Left hindlimb (tissue), 1 donor: ENCODE results near the gene MID1.

Source experiments
- DNase-seq: peaks from one replicate; pipeline ENCODE4 v3.0.0-alpha.2; 2018

Gene MID1

DNA sequence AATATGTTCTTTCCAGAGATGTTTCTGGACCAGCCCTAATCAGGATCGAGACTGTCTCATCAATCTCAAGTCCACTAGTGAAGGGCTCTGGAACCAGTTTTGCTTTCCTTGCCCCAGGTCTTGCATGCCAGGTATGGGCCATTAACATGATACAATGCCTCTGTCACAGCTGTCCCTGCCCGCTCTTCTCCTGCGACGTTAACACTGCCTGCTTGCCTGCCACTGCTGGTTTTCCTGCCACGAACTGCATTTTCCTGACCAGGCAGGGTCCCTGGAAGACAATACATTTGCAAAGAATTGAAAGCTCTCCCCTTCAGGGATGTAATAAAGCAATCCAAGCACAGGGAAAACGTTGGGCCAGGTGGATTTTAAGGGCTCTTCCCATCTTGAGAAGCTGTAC is 200.3 kb downstream of the MID1 start:
- DNase-seq: no peak

DNA sequence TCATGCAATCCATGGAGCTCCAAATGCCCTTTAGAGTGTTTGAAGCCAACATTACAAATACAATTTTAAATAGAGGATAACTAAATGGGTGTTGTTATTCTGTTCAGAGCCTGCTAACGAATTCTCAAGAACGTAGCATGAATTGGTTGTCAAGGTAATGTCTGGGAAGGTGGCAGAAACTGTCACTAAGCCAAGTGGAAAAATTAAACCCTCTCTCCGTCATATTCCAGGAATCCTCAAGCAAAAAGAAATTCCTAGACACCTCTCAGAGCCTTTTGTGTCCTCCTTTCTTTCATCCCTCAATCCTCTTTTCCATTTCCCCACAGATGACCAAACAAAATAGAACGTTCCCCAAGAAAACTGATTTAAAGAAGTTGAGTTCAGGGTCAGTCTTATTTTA is 204.0 kb downstream of the MID1 start:
- no peak for DNase-seq

DNA sequence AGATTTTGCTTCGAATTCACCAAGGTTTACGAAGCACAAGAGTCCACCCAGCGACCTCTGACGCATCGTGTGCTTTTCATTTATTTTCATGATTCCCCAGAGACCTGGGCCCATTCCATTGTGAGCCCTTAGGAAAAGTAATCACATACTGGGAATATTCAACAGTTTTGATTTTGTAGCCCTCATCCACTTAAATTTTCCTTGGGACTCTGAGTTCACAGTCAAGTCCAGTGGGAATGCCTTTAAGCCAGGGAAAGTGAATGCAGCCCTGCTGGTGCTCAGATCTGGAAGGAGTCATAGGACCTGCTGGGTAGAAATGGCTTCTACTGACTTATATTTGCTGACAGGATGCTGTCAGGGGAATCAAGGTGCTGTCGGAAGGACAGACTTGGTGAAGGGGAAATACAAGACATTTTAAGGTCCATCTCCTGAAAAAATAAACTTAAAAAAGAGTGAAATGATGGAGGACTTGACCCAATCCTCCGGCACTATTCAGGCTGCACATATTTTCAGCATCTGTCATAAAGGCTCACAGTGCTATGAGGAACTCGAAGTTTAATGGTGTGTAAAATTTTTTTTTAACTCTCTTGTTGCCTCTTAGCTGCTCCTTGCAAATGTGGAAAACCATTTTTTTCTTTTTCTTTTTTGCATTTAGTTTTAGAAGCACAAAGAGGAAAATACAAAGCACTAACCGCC is 204.9 kb downstream of the MID1 start:
- DNase-seq: no peak

DNA sequence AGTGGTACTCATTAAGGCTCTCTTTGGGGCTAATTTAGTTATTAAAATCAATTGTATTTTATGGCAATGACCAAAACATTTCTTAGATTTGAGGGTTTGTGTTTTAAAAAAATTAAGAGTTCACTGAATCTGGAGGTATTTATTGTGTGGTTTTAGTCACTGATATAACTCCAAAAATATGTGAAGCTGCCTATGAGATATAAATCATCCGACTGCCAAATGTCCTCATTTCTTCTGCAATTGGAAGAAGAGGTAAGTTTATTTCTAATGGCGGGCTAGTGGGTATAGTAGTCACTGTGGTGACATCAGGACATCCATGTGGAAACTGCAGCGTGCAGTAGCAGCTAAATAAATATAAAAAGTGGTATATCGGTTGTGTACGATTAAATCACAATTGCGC is 205.5 kb downstream of the MID1 start:
- no peak for DNase-seq

DNA sequence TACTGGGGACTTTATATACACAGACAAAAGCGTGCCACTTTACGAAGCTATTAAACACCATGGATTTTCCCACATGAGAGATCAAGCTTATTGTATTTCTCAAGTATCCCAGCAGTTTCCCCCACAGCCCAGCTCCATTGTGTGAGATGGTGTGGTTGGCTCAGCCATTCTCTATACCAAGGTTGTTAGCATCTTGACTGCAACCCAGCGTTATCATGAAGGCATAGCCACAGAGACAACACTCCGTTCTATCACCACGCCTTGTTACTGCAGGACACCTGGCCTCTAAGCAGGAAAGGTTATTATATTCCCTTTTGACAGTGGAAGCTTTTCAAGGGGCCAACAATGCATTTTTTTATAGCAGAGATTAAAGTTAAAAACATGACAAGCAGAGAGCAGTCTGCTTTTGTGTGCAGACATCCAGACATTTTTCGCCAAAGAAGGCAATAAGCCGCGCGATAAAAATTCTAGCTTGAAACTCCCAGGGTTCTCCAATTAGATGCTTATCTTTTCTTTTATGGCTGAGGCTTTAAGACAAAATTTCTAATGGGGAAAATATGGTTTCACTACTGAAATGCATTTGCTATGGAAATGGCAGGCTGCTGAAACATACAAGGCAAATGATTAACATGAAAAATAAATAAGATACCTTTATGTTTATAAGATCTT is 206.1 kb downstream of the MID1 start:
- no peak for DNase-seq

DNA sequence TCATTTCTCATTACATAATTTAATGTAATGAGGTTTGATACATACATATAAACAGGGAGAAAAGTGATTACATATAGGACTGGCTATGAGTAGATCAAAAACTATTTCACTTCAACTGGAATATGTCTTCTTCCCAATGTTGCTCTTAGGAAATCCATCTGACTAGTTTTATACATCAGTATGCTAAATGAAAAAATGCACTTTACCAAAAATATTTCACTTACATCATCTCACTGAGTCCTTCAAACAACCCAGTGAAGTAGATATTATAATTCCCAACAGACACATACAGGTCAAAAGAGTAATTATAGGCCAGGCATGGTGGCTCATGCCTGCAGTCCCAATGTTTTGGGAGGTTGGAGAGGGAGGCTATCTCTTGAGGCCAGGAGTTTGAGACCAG is 215.9 kb downstream of the MID1 start:
- no peak for DNase-seq

DNA sequence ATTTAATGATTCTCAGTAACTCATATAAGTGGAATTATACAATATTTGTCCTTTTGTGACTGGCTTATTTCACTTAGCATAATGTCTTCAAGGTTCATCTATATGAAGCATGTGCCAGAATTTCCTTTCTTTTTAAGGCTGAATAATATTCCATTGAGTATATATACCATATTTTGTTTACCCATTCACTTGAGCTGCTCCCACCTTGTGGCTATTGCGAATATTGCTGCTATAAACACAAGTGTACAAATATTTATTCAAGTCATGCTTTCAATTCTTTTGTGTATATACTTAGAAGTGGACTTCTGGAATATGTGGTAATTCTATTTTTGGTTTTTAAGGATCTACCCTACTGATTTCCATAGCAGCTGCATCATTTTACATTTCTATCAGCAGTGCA is 219.1 kb downstream of the MID1 start:
- no peak for DNase-seq

DNA sequence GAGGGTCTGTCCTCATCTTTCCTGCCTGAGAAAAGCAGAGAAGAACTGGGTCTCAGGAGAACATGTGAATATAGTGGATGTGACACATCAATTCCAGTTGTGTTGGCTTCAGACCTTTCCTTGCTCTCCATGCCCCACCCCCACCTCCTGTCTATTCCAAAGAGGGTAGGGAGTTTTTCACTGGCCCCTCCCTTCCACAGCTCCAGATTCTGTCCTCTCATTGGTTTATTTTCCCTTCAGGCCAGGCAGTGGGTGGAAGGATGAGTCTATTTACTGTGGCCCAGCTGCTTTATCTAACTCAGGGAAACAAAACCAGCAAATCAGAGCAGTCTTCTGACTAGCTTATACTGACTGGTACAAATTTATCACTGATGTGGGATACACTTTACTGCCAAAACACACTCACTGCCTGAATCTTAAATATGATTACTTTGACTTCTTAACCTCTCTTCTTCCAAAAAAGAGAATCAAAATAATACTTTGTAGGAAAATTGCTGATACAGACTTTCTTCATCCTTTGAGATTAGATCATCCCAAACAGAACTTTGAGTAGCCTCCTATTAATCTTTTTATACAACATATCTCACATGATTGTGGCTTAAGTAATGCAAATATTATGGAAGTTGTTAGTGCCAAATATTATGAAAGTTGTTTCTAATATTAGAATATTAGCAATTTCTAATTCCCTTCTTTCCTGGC is 221.2 kb downstream of the MID1 start:
- DNase-seq: no peak

DNA sequence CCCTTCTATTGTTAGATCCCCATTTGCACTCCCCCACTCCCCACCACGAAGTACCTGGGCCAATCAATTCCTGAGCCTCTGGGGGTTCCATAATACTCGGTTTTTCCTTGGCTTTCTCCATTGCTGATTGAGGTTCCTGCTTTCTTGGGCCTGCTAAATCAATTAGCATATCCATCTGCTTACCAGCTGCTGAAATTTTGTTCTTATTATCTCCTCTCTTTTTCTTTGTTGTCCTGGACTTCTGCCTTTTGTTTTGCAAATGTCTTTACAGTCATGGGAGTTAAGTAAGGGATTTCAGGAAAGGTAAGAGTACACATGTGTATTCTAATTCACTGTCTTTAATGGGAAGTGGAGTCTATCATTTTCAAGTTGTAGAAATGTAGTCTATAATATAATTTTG is 222.2 kb downstream of the MID1 start:
- DNase-seq: no peak

DNA sequence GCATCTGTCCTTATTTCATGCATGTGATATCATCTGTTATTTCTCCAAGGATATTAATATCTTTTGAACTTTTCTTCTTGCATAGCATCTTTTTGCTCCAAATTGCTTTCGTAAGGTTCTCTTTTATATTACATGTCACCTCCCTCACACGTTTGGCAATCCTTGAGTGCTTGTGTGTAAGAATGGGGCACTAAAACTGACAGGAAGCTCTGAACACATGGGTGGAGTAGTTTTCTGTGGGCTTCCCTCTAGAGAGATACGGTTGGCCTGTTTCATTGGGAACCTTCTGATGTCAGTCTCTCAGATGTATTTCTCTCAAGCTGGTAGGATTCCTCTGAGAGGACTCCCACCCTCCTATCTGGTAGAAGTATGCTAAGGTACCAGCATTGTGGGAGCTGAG is 223.0 kb downstream of the MID1 start:
- no peak for DNase-seq

DNA sequence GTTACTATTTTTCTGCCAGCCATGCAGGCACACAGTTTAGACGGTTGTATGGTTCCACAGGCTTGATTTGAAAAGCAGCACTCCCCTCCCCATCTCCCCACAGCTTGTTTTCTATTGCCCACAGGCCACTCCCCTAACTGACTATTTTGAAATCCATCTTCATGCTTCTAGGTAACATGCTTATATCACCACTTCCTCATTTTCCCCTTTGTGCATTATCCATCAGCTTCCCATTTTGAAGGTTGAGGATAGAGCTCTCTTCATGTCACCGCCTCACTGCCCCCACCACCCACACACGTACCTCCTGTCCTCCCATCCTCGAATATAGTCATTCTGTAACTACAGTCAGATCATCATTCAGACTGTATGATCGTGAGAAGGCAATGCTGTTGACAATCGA is 224.7 kb downstream of the MID1 start:
- no peak for DNase-seq
